Mucosa of stomach (tissue), 1 donor: ENCODE measurements around the gene ADH7.
"Not testable (repeated sequence)": the region's sequence is repeated elsewhere in the genome, so short reads cannot be mapped to it uniquely, and the experiment has no call there.

ENCODE experiments used
- H3K27me3 ChIP-seq: one replicate; pipeline ENCODE4 v1.7.0; 2013; ENCODE audit warnings: mild to moderate bottlenecking, low read length; ENCODE audit not compliant: control insufficient read depth, insufficient read depth
- H3K36me3 ChIP-seq: one replicate; pipeline ENCODE4 v1.7.0; 2013; ENCODE audit warnings: low read length; ENCODE audit not compliant: control insufficient read depth, insufficient read depth
- H3K4me1 ChIP-seq: one replicate; pipeline ENCODE4 v1.7.0; 2013; ENCODE audit warnings: mild to moderate bottlenecking, low read length; ENCODE audit not compliant: control insufficient read depth, insufficient read depth
- H3K4me3 ChIP-seq: one replicate; pipeline ENCODE4 v1.7.0; 2013; ENCODE audit warnings: low read length
- H3K9ac ChIP-seq: one replicate; pipeline ENCODE4 v1.7.0; 2013; ENCODE audit warnings: mild to moderate bottlenecking, low read length, moderate library complexity
- H3K9me3 ChIP-seq: one replicate; pipeline ENCODE4 v1.7.0; 2013; ENCODE audit warnings: mild to moderate bottlenecking, low read length, moderate library complexity; ENCODE audit not compliant: control insufficient read depth
- donor health status: Pancreatic carcinoma.

The ADH7 gene

DNA sequence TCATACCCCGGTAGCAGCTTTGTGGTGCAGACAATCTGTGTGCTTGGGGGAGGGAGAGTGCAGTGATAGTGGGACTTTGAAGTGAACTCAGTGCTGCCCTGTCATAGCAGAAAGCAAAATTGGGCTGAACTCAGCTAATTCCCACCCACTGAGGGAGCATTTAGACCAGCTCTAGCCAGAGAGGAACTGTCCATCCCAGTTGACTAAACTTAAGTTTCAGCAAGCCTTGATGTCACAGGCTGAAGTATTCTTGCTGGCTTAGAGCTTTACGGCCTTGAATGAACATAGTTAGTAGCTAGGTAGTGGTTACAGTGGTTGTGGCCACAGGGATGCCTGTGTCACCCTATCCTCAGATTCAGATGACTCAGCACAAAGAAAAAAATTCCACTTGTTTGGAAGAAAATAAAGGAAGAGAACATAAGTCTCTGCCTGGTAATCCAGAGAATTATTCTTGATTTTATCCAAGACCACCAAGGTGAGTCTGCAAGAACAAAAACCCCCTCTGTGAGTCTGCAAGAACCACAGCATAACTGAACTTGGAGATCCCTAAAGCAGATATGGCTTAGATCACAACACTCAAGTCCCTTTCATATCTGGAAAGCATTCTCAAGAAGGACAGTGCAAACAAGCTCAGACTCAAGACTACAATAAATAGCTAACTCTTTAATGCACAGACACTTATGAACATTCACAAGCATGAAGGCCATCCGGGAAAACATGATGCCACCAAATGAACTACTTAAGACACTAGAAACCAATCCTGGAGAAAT lies 39.4 kb downstream of the ADH7 start:
- Histone ChIP-seq H3K4me1 (peaks cover 10% of the 10 kb centered on the region), H3K4me3 (no peak overlapping the region), H3K9me3 (no peaks in the 10 kb centered on the region), H3K9ac (no peak overlapping the region), H3K36me3 (no peaks in the 10 kb centered on the region), H3K27me3 (no peaks in the 10 kb centered on the region)

DNA sequence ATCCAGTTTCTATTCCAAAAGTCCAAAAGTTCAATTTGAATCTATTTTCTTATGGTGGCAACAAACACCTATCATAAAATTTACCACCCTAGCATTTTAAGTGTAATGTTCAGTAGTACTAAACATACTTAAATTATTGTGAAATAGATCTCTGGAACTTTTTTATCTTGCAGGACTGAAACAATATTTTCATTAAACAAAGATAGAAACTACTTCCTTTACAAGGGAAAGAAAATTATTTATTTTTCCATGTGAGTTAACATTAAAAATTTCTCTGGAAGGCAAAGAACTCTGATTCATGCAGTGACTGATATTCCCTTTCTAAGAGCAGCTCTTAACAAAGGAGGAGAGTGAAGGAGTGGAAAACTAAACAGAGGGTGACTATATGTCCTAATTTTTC lies 40.2 kb downstream of the ADH7 start:
- H3K9me3 ChIP-seq, result no peaks in the 10 kb centered on the region
- H3K27me3 ChIP-seq, result no peaks in the 10 kb centered on the region
- no peak overlapping the region for H3K4me3 ChIP-seq
- H3K9ac ChIP-seq, result no peak overlapping the region
- H3K36me3 ChIP-seq, result no peaks in the 10 kb centered on the region
- peaks cover 10% of the 10 kb centered on the region for H3K4me1 ChIP-seq

DNA sequence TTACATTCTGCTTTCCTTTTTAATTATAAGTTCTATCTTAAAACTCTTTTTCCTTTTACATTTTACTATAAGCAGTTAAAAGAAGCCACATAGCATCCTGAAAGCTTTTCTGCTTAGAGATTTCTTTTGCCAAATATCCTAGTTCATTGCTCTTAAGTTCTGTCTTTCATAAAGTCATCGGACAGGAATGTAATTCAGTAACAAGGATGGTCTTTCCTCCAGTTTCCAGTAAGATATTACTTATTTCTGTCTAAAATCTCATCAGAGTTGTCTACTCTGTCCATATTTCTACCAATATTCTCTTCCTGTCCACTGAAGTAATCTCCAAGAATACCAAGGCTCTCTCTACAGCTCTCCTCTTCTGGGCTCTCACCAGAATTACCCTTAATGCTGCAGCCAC lies 45.1 kb downstream of the ADH7 start:
- no peaks in the 10 kb centered on the region for H3K27me3 ChIP-seq
- H3K4me1 ChIP-seq, result peaks cover 17% of the 10 kb centered on the region
- H3K36me3 ChIP-seq, result no peaks in the 10 kb centered on the region
- no peak overlapping the region for H3K9ac ChIP-seq
- H3K9me3 ChIP-seq, result no peaks in the 10 kb centered on the region
- H3K4me3 ChIP-seq, result no peak overlapping the region

DNA sequence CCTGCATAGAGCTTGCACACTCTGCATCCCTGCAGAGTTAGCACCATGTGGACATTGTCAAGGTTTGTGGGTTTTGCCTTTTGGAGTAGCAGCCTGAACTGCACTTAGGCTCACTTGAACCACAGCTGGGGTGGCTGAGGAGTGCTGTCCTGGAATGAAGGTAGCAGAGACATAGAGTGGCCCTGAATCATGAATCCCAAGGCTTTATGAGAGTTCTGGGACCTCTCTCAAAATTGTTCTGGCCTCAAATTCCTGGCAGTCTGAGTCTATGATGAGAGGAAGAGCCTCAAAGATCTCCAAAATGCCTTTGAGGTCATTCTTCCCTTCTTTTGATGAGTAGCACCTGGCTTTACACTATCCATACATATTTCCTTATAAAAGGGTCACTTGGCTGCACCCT lies 45.5 kb downstream of the ADH7 start:
- Histone ChIP-seq H3K36me3 (no peaks in the 10 kb centered on the region), H3K4me3 (no peak overlapping the region), H3K4me1 (peaks cover 21% of the 10 kb centered on the region), H3K9ac (no peak overlapping the region), H3K27me3 (no peaks in the 10 kb centered on the region), H3K9me3 (no peaks in the 10 kb centered on the region)

DNA sequence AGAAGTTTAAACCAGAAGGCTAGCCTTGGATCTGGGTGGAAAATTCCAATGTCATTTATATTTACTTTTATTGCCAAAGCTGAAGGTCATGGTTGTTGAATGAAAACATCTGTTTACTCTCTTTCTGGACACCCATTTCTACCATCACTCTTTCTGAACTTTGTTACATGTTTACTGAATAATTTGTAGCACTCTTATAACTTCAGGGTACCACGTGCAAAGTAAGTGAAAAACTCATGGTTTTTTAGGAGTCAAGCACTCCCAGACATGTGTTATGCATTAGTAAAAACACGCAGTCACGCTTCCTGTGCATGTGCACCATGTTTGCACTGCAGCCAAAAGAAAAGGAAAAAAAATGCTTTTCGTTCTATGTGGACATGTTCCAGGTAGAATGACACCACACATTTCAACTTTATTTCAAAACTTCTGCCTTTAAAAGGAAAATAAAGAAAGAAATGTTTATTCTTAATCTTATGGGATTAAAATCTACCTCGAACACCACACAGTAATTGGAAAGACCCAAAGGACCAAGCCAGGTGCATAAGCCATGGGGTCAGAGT lies 51.2 kb downstream of the ADH7 start:
- no peak overlapping the region for H3K9ac ChIP-seq
- H3K9me3 ChIP-seq, result no peaks in the 10 kb centered on the region
- no peaks in the 10 kb centered on the region for H3K27me3 ChIP-seq
- peaks cover 32% of the 10 kb centered on the region for H3K4me1 ChIP-seq
- H3K36me3 ChIP-seq, result no peaks in the 10 kb centered on the region
- no peak overlapping the region for H3K4me3 ChIP-seq

DNA sequence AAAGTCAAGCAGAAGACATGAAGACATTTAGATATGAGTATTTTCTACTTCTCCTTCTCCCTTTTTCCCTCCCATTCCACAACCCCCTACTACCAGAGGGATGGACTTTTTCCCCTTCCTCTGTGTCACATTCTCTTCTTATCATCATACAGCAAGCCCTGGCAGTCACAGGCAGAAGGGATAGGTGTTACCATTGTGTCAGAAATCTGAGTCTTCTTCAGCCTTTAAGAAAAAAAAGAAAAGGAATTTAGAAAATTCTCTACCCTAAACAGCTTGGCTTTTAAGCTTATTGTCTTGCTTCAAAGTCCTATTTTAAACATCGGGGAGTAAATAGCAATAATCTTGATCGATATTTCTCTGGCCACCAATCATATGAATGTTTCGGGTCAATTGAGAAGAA lies 51.7 kb downstream of the ADH7 start:
- no peak overlapping the region for H3K4me3 ChIP-seq
- no peaks in the 10 kb centered on the region for H3K27me3 ChIP-seq
- no peaks in the 10 kb centered on the region for H3K36me3 ChIP-seq
- no peaks in the 10 kb centered on the region for H3K9me3 ChIP-seq
- H3K4me1 ChIP-seq, result peaks cover 27% of the 10 kb centered on the region
- H3K9ac ChIP-seq, result no peak overlapping the region

DNA sequence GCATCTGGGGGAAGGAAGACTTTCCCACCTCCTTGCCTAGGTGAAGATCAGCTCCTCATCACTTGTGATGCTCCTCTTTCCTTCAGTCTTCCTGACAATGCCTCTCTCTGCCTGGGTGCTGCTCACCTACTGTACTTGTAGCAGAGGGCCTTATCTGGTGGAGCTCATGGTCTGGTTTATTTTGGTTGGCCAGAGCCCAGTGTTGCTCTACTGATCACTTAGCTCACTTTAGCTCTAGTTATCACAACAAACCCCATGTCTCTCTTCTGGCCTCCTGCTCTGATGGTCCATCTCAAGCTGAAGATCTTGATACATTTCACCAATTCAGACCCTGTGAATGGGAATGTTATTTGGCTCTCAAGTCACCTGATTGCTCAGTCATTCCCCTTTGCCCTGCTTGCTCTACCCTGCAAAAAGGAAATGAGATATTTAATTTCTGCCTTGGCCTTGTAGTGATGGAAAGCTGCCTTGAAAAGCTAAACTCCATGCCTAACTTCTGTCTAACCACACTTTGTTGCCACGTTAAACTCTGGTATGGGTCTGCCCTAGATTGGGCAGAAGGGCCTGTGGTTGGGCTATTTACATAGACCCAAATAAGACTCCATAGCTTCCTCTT lies 52.3 kb downstream of the ADH7 start:
- no peaks in the 10 kb centered on the region for H3K27me3 ChIP-seq
- H3K9ac ChIP-seq, result no peak overlapping the region
- H3K4me3 ChIP-seq, result no peak overlapping the region
- no peaks in the 10 kb centered on the region for H3K36me3 ChIP-seq
- no peaks in the 10 kb centered on the region for H3K9me3 ChIP-seq
- H3K4me1 ChIP-seq, result peaks cover 24% of the 10 kb centered on the region

DNA sequence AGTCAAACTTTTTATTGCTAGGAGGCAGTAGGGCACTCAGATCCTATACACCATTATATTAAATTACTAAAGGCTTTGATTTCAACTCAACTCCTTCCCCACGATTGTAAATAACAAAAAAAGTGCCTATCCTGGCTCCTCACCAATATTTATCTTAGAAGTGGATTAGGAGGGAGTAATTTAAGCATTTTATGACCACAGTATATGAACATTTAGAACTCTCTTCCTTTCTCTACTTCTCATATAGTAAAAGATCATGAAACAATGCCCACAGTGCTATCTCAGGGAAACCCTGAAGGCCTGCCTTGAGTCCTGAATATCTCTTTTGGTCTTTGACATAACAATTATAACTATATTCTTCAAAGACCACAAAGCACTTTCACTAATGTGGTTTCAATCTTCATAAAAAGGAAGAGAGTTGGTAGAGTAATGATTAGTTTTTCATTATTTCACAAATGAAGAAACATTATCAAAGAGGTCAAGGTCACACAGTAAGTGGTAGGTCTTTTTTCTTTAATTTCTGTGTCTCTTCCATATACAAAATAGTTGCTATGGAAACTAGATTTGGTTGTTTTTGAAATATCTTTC lies 53.5 kb downstream of the ADH7 start:
- no peaks in the 10 kb centered on the region for H3K27me3 ChIP-seq
- H3K4me3 ChIP-seq, result no peak overlapping the region
- no peaks in the 10 kb centered on the region for H3K36me3 ChIP-seq
- peaks cover 20% of the 10 kb centered on the region for H3K4me1 ChIP-seq
- no peaks in the 10 kb centered on the region for H3K9me3 ChIP-seq
- H3K9ac ChIP-seq, result no peak overlapping the region

DNA sequence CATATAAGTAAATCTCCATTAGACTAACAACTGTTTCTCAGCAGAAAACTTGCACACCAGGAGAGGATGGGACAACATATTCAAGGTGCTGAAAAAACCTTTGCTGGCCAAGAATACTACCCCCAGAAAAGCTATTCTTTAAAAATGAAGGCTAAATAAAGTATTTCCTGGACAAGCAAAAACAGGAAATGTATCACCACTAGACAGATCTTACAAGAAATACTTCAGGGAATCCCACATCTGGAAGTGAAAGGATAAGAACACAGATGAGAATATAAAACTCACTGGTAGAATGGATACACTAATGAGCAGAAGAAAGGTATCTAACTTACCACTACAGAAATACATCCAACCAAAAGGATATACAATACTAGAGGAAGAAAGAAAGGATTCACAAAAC lies 55.6 kb downstream of the ADH7 start:
- Histone ChIP-seq H3K9ac (no peak overlapping the region), H3K27me3 (no peaks in the 10 kb centered on the region), H3K4me1 (peaks cover 12% of the 10 kb centered on the region), H3K4me3 (no peak overlapping the region), H3K36me3 (no peaks in the 10 kb centered on the region), H3K9me3 (no peaks in the 10 kb centered on the region)

DNA sequence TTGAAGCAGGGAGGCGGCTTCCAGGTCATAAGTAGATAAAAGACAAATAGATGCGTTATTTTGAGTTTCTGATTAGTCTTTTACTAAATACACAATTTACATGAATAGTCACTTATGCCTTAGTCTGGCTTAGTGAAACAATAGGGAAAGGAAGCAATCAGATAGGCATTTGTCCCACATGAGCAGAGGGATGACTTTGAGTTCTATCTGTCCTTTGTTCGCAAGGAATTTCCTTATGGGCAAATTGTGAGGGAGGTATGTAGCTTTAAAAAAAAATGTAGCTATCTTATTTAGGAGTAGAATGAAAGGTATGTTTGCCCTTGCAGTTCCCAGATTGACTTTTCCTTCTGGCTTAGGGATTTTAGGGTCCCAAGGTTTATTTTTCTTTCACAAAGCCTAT lies 56.3 kb downstream of the ADH7 start:
- H3K4me3 ChIP-seq, result no peak overlapping the region
- H3K36me3 ChIP-seq, result no peaks in the 10 kb centered on the region
- peaks cover 8% of the 10 kb centered on the region for H3K4me1 ChIP-seq
- no peak overlapping the region for H3K9ac ChIP-seq
- H3K9me3 ChIP-seq, result no peaks in the 10 kb centered on the region
- no peaks in the 10 kb centered on the region for H3K27me3 ChIP-seq

DNA sequence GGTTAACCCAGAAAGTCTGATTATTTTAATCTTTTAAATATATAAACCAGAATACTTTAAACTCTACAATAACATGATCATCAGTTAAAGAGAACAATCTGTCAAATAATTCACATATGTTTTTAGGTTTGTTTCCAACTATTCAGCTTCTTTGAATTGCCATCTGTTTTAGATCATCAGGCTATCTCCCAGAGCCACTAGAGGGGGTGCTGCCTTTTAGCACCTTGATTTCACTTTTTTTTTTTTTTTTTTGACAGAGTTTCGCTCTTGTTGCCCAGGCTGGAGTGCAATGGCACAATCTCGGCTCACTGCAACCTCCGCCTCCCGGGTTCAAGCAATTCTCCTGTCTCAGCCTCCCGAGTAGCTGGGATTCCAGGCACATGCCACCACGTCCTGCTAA lies 57.8 kb downstream of the ADH7 start:
- not testable (repeated sequence) for H3K9ac ChIP-seq, H3K9me3 ChIP-seq, H3K36me3 ChIP-seq, H3K27me3 ChIP-seq, H3K4me3 ChIP-seq, H3K4me1 ChIP-seq

DNA sequence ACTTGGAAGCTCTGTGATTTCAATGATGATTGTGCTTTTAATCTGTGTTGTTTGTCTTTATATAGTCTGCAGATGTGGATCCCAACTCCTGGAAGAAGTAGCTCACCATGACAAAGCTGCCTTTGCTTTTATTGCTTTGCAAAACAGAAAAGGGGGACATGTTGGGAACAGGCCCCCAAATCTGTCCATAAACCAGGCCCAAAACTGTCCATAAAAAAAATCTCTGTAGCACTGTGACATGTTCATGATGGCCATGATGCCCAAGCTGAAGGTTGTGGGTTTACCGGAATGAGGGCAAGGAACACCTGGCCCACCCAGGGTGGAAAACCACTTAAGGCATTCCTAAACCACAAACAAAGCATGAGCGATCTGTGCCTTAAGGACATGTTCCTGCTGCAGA lies 62.7 kb downstream of the ADH7 start:
- not testable (repeated sequence) for H3K9me3 ChIP-seq, H3K36me3 ChIP-seq, H3K4me1 ChIP-seq, H3K4me3 ChIP-seq, H3K27me3 ChIP-seq, H3K9ac ChIP-seq
